NCI-H1436 treated with DMSO at 0.1 percent for 48 hours (cell line): ENCODE measurements around the gene KPNA1.

Experiments
- DNase-seq: peaks from one replicate; lab custom pipeline; 2025; lab: John Stamatoyannopoulos, UW

KPNA1 gene

DNA sequence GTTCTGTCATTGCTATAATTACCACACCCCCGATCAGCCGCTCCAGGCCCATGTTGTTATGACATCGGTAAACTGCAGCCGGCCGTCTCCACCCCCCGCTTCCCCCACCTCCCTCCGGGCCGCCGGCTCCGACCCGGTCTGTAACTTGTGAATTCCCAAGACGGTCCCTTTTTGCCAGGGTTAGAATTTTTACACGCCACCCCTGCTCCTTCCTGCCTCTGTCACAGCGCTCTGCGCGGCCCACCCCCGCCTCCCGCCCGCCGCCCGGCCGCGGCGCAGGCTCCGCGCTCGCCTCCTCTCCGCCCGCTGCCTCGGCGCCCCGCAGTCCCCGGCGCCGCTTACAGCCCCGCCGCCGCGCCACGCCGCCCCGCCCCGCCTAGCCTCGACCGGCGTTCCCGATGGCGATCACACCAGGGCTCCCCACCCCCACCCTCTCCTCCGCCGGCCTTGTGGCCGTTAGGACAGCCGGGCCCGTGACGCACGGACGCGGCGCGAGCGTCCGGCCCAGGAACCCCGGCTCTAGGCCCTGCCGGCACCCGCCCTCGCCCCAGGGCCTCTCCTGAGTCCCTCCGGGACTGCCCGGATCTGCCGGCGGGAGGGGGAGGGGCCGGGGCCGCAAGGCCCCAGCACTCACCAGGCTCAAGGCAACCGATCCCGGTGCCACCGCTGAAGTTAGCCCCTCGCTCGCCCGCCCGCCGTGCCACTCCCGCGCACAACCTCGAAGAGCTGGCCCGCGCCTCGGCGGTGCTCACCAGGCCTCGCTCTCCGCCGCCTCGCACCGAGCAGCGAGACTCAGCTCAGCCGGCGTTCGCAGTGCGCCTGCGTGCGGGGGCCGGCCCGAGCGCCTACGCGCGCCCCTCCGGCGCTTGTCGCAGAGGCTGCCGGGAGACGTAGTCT lies at the start of gene KPNA1:
TSS of gene KPNA1 (minus strand) at position 817 of the 897 bp plus-strand sequence. CDS start 18,374 bp downstream, outside the sequence.
- peak; percentile 62 for DNase-seq

DNA sequence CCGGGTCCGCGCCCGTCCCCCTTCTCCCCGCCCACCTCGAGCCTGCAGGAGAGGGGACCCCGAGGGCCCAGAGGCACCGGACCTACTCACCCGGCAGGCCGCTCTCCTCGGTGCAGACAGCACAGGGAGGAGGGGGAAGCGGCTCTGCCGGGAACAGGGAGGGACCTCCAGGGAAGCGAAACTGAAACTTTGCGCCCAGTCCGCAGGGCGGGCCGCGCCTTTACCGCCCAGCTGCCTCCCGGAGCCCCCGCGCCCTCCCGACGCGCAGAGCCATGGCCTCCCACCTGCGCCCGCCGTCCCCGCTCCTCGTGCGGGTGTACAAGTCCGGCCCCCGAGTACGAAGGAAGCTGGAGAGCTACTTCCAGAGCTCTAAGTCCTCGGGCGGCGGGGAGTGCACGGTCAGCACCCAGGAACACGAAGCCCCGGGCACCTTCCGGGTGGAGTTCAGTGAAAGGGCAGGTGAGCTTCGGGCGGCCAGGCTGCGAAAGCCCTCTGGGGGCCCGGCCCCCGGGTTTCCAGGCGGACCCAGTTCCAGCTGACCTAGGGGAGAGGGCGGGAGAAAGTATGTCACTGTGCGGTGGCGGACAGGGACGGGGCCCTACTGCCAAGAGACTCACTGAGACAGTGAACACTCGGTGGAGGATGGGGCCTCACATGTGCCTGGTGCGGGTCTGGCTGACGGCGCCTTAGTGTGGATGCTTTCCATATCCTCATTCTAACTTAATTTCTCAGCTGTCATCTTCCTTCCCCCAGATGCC lies 49.6 kb upstream of the KPNA1 start, which contains the start of the genes DTX3L and PARP9:
TSS of gene DTX3L (plus strand) at position 184 of the 758 bp plus-strand sequence. CDS start at position 273, 89 bp downstream.
TSS of gene PARP9 (minus strand) at position 146 of the 758 bp plus-strand sequence. CDS start 4,680 bp downstream, outside the sequence.
- no peak for DNase-seq

DNA sequence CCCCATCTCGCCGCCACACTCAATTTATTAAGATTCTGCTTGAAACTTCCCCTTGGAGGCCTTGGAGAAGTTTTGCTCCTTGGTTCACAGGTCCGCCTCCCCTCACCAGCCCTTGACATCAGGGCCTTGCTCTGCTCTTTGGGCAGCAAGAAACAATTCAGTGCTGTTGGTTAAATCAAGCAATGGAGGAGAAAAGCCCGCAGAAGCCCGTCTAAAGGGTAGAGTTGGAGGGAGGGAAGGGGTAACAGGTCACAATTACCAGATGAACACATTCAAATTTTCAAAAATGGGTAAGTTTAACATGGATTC lies 48.9 kb upstream of the KPNA1 start:
- DNase-seq = no peak

DNA sequence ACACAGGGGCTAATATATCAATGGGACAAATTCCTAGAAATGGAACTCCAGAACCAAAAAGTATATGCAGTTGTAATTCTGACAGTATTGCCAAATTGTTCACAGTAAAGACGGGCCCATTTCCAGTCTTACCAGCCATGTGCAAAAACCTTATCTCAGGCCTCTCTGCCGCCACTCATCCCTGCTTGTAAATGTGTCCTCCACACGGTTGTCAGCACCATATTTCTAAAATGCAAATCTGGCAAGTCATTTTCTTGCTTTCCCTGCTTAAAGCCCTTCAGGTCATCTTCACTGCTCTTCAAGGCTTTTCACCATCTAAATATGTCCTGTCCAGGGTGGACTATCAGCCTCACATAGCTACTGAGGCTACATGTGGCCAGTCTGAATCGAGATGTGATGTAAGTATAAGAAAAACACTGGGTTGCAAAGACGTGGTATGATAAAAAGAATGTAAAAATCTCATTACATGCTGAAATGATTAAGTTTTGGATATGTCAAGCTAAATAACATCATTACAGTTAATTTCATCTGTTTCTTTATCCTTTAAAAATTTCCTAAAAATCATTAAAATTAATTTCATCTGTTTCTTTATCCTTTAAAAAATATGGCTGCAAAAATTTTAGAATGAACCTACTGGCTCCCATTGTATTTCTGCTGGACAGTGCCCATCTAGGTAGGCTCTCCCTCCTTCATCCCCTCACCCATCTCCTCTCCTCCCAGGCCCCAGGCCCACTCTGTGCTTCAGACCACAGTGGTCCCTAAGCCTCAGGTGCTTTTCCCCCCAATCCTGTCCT lies 48.4 kb upstream of the KPNA1 start:
- DNase-seq = no peak

DNA sequence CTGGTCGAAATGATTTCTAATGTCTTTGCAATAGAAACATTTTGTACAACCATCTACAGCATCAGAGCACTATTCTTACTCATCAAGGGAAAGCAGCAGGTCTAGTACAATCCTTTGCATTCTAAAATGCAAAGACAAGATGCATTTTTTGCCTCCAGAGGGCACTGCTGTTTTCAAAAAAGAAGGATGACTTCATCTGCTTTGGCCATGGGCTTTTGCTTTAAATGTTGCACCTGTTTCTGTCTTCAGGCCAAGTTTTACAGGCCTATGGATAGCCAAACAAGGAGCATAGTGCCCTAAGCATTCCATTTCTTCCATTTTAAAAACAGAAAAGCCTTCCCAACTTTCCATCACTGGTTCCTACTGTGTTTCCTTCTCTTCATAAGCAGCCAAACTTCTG lies 45.9 kb upstream of the KPNA1 start:
- DNase-seq = no peak

DNA sequence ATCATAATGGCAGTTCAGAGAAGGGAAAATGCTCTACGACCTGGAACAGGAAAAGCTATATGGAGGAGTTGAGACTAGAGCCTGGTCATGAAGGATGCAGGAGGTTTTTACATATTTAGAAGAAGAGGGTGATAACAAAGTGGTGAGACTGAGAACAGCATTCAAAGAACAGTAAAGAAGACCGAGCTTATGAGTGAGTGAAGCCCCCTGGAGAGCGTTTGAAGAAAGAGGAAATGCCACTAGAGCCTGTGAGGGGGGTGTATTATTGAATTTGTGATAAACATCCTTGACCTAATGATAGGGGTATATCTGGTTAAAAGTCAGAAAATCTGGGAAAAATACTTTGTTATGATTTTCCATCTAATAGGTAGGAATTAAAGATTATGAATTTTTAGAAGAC lies 45.2 kb upstream of the KPNA1 start:
- DNase-seq = no peak

DNA sequence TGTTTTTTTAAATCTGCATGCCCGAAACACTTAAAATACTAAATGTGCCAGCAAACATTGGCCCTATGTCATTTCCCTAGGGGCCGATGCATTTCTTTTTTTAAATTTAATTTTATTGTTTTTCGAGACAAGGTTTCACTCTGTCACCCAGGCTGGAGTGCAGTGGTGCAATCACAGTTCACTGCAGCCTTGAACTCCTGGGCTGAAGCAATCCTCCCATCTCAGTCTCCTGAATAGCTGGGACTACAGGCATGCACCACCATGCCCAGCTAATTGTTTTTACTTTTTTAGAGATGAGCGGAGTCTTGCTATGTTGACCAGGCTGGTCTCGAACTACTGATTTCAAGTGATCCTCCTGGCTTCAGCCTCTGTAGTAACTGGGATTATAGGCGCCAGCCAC lies 43.9 kb upstream of the KPNA1 start:
- no peak for DNase-seq

DNA sequence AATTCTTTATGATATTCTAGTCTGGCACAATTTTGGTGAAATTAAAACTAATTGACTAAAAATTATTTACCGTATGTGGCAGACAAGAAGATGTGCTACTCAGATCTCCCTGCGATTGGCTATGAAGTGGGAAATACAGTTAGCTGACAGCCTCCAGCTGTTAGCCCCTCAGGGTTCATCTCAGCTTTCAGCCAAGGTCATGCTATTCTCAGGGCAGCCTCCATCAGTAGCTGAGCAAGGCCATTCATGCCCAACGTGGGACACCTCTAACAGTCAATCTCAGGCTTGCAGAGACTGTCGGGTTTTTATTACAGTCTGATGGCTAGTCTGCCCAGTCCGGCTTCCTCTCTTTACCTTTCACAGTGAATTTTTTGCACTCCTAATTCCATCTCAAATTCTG lies 42.6 kb upstream of the KPNA1 start:
- no peak for DNase-seq

DNA sequence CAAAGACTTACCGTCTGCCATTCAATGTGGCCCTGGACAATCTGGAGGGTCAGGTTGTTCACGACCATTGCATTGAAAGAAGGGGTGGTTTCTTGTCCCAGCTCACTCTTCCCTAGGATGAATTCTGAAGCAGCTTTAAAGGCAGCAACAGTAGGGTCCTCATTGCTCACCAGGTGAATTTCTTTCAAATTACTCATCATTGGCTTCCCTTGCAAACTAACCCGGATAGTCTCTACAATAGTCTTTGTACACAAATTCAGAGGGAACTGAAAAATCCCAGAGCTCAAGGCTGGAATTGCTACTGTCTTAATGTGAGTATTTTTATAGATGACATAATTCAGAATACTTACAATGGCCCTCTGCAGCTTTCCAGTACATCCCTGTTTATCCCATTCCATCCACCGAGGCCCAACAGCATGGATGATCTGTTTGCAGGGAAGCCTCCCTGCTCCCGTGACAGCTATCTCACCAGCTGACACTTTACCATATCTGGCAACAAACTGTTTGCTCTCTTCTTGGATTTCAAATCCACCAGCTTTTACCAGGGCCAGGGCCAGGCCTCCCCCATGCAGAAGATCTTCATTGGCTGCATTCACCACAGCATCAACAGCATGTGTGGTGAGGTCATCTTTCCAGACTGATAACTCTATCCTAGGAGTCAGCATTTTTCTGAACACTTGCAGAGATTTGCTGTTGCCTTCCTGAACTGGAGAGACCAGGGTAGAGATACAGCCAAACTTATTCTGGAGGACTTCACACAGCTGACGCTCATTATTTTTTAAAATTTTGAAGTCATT lies 40.7 kb upstream of the KPNA1 start:
- no peak for DNase-seq

DNA sequence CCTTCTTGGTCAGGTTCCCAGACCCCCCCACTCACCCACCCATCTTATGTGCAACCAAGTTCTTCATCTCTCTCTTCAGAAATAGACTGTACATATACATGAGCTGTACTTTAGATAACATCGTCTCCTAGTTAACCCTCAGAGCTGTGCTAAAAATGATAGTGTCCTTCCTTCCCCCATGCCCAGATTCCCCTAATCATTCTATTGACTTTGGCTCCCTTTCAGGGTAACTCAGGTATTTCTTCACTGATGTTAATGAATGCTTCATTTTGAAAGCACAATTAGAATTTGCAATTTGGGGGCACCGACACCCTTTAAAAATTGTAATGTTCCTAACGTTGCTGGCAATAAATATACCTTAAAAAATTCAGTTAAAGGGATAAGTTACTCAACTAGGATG lies 38.4 kb upstream of the KPNA1 start:
- no peak for DNase-seq

DNA sequence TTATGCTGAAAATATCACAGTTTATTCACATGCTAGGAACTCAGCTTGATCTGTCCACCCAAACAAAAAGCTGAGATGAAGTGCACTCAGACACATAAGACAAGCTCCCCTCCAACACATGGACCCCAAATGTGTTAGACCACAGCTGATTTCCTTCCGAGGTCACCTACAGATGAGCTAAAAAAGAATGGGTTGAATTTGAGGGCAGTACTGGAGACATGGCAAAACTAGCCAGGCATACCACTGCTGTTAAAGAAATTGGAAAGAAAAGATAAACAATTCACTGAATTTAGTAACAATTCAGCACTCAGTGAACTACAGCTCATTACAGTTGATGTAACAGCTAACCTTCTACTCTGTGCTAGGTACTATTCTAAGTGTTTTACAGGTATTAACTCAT lies 33.9 kb upstream of the KPNA1 start:
- DNase-seq = no peak

DNA sequence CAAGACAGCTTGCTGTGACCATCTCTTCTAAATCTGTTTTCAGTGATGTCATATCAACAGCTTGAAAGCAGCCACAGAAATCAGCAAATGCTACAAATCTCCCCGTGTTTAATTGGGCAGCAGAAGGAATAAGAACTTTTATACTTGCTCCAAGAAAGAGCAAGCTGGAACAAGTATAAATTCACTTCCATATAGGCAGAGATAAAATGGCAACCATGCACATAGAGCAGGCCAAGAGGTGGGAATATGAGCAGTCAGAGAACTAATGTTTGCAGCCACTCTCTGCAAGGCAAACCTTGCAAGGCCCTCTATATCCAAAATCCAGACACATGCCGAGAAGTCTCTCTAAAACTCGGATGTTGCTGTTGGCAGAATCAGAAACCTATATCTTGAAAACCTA lies 33.3 kb upstream of the KPNA1 start:
- DNase-seq = no peak

DNA sequence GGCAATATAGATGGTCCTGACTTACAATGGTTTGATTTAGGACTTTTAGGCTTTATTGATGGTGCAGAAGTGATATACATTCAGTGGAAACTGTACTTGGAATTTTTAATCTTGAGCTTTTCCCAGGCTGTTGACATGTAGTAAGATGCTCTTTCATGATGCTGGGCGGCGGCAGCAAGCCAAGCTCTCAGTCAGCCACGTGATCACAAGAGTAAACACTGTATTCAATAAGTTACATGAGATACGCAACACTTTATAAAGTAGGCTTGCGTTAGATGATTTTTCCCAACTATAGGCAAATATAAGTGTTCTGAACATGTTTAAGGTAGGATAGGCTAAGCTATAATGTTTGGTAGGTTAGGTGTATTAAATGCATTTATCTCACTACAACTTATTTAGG lies 31.4 kb upstream of the KPNA1 start:
- no peak for DNase-seq

DNA sequence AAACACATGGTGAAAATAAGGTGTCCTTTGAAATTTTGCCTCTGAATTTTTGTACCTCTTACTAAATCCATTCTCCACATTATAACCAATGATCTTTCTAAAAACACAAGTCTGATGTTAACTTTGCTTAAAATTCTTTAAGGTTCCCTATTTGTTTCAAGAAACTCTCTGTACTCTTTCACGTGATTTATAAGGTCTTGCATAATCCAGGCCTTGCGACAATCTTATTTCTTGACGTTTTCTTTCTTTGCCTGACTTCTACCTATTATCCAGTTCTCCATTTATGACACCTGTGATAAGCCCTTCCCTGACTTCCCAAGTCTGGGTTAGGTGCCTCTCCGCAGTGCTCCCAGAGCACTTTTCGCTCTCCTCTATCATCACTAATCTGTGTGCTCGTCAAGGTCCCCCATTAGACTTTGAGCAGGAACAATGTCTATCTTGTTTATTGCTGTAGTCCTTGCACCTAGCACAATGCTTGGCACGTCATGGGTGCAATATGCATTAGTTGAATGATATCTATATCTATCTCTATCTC lies 24.3 kb upstream of the KPNA1 start:
- no peak for DNase-seq

DNA sequence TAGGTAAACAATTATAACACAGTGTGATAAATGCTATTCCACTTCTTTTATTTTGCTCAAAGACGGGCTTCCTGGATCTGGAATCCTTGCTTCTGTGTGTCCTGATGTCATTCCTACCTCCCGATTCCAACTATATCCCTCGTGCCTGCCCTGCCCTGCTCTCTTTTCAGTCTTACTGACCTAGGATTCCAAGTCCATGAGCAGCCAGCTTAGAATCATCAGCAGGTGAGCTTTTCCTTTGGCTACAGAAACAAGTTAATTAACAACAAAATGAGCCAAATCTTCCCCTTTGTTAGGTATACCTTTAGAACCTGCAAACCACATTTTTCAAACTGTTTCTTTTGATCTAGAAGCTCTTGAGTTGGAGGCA lies 21.9 kb upstream of the KPNA1 start:
- no peak for DNase-seq

DNA sequence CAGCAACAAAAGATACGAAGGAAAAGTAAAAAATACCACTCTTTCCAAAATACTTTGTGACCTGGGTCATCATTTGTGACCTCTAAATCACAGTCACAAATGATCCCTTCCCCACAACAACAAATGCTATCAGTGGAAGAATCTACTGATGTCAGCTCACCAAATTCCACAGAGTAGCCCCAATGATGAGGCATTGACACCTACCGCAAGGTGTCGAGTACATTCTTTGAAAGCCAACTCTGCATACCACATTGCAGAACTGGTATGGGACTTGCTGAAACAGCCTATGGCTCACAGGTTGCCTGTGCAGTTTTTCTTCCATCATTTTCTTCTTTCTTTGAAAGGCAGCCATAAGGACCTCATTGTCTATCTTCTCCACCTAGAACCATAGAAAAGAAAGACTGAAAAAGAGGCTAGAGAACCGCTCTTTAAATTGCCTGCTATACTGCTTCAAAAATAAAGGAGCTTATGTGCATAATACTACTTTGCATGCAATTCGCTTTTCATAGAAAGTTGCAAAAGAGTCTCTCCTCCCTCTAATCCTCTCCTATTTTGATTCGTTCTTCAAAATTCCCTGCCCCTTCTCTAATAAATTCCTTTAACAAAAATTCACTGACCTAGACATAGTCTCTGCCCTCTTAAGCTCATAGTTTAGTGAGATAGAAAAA lies 21.4 kb upstream of the KPNA1 start:
- no peak for DNase-seq

DNA sequence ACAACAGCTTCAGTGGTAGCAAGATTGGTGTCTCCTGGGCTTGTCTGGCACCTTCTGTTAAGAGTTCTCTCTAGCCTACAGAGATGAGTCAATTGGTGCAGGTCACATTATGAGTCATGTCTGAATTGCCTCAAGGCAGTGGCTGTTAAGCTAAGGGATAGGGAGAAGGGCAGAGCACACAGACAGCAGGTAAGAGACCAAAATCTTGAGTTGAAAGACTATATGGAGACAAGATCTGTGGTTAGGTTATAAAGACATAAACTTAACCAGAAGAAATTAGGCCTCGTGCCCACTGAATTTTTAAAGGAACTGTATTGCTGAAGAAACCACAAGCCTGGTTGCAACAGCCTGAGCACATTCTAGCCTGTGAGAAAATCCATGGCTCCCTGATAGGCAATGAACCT lies 19.2 kb upstream of the KPNA1 start:
- DNase-seq = no peak

DNA sequence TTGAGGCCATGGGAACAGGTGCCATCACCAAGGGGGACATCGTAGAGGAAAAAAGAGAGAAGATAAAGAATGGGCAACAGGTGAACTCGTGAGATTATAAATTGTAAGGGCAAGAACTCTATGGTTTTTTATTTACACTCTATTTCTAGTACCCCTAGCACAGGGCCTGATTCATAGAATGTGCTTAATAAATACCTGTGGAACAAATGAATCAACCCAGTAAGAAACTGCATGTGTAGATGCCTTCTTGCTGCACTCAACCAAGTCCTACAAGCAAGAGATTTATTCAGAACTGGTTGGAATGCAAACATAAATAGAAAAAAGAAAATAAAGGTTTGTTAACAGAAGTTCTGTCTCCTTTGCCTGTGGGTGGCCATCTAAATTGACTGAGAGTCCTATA lies 18.7 kb upstream of the KPNA1 start:
- no peak for DNase-seq

DNA sequence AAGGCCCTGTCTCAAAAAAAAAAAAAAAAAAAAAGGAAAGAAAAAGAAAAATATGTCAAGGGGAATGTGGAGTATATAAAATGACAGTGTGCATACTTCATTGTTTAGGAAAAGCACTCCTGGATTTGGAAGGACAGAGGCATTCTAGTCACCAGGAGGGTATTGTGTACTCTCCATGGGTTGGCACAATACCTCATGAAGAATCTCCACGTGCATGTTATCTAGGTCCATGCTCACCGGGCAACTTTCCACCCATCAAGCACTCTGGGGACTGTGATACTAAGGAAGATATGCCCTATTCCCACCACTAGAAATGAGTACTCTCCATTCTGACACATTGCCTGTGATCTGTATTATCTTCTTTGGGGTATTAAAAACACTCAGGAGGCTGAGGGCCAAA lies 15.4 kb upstream of the KPNA1 start:
- DNase-seq = no peak

DNA sequence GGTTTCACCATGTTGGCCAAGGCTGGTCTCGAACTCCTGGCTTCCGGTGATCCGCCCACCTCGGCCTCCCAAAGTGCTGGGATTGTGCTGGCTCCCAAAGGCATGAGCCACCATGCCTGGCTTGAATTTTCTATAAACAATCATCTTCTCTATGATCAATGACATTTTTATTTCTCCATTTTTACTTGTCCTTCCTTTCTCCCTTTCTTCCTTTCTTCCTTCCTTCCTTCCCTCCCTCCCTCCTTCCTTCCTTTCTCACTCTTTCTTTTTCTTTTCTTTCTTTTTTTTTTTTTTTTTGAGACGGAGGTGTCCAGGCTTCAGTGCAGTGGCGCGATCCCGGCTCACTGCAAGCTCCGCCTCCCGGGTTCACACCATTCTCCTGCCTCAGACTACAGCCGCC lies 8.6 kb upstream of the KPNA1 start:
- no peak for DNase-seq

DNA sequence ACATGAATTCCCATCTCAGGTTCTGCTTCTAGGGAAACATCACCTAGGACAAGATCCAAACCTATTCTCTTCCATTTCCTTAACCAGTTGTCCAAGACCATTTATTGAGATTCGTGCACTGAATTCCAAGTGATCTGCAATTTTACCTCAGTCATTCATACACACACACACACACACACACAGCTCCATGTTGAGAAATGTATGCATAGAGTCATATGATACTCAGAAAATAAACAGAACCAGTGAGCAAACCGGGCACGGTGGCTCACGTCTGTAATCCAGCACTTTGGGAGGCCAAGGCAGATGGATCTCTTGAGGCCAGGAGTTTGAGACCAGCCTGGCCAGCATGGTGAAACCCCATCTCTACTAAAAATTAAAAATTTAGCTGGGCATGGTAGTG lies 6.1 kb upstream of the KPNA1 start:
- no peak for DNase-seq
